HG03108 (cell line): ENCODE measurements around the gene TTLL12.

ENCODE experiments used
- ATAC-seq: cut with Tn5 transposase; IDR thresholded peaks from one replicate; pipeline ENCODE4 v1.9.1; 2021; ENCODE audit warnings: moderate library complexity; ENCODE audit not compliant: unreplicated experiment

Gene TTLL12

GRCh38 chr22:43186272-43187170 is at the start of gene TTLL12:
Gene TTLL12 (minus strand): TSS chr22:43187134. CDS start chr22:43187069, 65 bp downstream.
- ATAC-seq: peak; percentile 34

GRCh38 chr22:43235445-43236409 is 48.8 kb upstream of the TTLL12 start:
- no peak for ATAC-seq

- no peak for ATAC-seq
These were observed 47.5 kb upstream of the TTLL12 start for GRCh38 chr22:43234264-43234988.

- ATAC-seq: no peak
These were observed 46.6 kb upstream of the TTLL12 start for GRCh38 chr22:43233529-43233928.

GRCh38 chr22:43232445-43232844 is 45.5 kb upstream of the TTLL12 start:
- no peak for ATAC-seq

- no peak for ATAC-seq
These were observed 44.7 kb upstream of the TTLL12 start for GRCh38 chr22:43231724-43232034.

- ATAC-seq: no peak
These were observed 44.2 kb upstream of the TTLL12 start for GRCh38 chr22:43230971-43231723.

GRCh38 chr22:43230571-43230970 is 43.6 kb upstream of the TTLL12 start:
- no peak for ATAC-seq

GRCh38 chr22:43228863-43229262 is 41.9 kb upstream of the TTLL12 start:
- no peak for ATAC-seq

GRCh38 chr22:43228330-43228729 is 41.4 kb upstream of the TTLL12 start:
- ATAC-seq: no peak

- ATAC-seq: no peak
These were observed 40.3 kb upstream of the TTLL12 start for GRCh38 chr22:43227239-43227630.

- ATAC-seq: no peak
These were observed 39.7 kb upstream of the TTLL12 start for GRCh38 chr22:43226377-43227238.

- no peak for ATAC-seq
These were observed 38.7 kb upstream of the TTLL12 start for GRCh38 chr22:43225609-43226008.

- no peak for ATAC-seq
These were observed 36.1 kb upstream of the TTLL12 start for GRCh38 chr22:43222987-43223386.

- no peak for ATAC-seq
These were observed 35.3 kb upstream of the TTLL12 start for GRCh38 chr22:43222262-43222661.

- no peak for ATAC-seq
These were observed 33.9 kb upstream of the TTLL12 start for GRCh38 chr22:43220625-43221380.

- ATAC-seq: no peak
These were observed 31.9 kb upstream of the TTLL12 start for GRCh38 chr22:43218786-43219185.

- ATAC-seq: no peak
These were observed 30.5 kb upstream of the TTLL12 start for GRCh38 chr22:43217285-43218030.
